ENCODE measurements around the gene HCST.

Gene HCST

DNA sequence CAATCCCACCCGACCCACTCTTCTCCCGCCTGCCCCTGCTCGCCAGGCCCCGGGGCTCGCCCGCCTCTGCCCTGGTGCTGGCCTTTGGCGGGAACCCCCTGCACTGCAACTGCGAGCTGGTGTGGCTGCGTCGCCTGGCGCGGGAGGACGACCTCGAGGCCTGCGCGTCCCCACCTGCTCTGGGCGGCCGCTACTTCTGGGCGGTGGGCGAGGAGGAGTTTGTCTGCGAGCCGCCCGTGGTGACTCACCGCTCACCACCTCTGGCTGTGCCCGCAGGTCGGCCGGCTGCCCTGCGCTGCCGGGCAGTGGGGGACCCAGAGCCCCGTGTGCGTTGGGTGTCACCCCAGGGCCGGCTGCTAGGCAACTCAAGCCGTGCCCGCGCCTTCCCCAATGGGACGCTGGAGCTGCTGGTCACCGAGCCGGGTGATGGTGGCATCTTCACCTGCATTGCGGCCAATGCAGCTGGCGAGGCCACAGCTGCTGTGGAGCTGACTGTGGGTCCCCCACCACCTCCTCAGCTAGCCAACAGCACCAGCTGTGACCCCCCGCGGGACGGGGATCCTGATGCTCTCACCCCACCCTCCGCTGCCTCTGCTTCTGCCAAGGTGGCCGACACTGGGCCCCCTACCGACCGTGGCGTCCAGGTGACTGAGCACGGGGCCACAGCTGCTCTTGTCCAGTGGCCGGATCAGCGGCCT is 37.9 kb downstream of the HCST start:
- H3K27me3 ChIP-seq (ENCODE audit: low read depth, low read length) = no peaks in the 10 kb centered on the region
- no peaks in the 10 kb centered on the region for H3K9me3 ChIP-seq (ENCODE audit: control insufficient read depth in 1 of 2, low read length in 2 of 2)
- H3K27ac ChIP-seq (ENCODE audit: low read length) = no peak overlapping the region
- no peak overlapping the region for H3K4me3 ChIP-seq (ENCODE audit: low read depth in 1 of 2, low read length in 2 of 2)
- peaks cover 12 to 27% of the 10 kb centered on the region in 2 donors for H3K4me1 ChIP-seq (ENCODE audit: control insufficient read depth in 1 of 2, insufficient read depth in 2 of 2, low read length in 2 of 2)
- peaks cover 4 to 28% of the 10 kb centered on the region in 2 donors for H3K36me3 ChIP-seq (ENCODE audit: control insufficient read depth in 1 of 2, insufficient read depth in 2 of 2, low read length in 2 of 2)

- H3K27me3 ChIP-seq (ENCODE audit: low read depth, low read length) = no peaks in the 10 kb centered on the region
- no peak overlapping the region for H3K4me3 ChIP-seq (ENCODE audit: low read depth in 1 of 2, low read length in 2 of 2)
- H3K9me3 ChIP-seq (ENCODE audit: control insufficient read depth in 1 of 2, low read length in 2 of 2) = no peaks in the 10 kb centered on the region
- peaks cover 8 to 21% of the 10 kb centered on the region in 2 donors for H3K4me1 ChIP-seq (ENCODE audit: control insufficient read depth in 1 of 2, insufficient read depth in 2 of 2, low read length in 2 of 2)
- H3K27ac ChIP-seq (ENCODE audit: low read length) = no peak overlapping the region
- H3K36me3 ChIP-seq (ENCODE audit: control insufficient read depth in 1 of 2, insufficient read depth in 2 of 2, low read length in 2 of 2) = peaks cover 4 to 28% of the 10 kb centered on the region in 2 donors
Observed at GRCh38 chr19:35940839-35941238, 38.5 kb downstream of the HCST start.

- Histone ChIP-seq H3K27me3 (ENCODE audit: low read depth, low read length) (no peaks in the 10 kb centered on the region), H3K9me3 (ENCODE audit: control insufficient read depth in 1 of 2, low read length in 2 of 2) (no peaks in the 10 kb centered on the region), H3K27ac (ENCODE audit: low read length) (no peak overlapping the region), H3K4me3 (ENCODE audit: low read depth in 1 of 2, low read length in 2 of 2) (no peak overlapping the region), H3K36me3 (ENCODE audit: control insufficient read depth in 1 of 2, insufficient read depth in 2 of 2, low read length in 2 of 2) (peaks cover 4 to 28% of the 10 kb centered on the region in 2 donors), H3K4me1 (ENCODE audit: control insufficient read depth in 1 of 2, insufficient read depth in 2 of 2, low read length in 2 of 2) (peaks cover 1 to 13% of the 10 kb centered on the region in 2 donors)
Observed at GRCh38 chr19:35942235-35942634, 39.9 kb downstream of the HCST start.

DNA sequence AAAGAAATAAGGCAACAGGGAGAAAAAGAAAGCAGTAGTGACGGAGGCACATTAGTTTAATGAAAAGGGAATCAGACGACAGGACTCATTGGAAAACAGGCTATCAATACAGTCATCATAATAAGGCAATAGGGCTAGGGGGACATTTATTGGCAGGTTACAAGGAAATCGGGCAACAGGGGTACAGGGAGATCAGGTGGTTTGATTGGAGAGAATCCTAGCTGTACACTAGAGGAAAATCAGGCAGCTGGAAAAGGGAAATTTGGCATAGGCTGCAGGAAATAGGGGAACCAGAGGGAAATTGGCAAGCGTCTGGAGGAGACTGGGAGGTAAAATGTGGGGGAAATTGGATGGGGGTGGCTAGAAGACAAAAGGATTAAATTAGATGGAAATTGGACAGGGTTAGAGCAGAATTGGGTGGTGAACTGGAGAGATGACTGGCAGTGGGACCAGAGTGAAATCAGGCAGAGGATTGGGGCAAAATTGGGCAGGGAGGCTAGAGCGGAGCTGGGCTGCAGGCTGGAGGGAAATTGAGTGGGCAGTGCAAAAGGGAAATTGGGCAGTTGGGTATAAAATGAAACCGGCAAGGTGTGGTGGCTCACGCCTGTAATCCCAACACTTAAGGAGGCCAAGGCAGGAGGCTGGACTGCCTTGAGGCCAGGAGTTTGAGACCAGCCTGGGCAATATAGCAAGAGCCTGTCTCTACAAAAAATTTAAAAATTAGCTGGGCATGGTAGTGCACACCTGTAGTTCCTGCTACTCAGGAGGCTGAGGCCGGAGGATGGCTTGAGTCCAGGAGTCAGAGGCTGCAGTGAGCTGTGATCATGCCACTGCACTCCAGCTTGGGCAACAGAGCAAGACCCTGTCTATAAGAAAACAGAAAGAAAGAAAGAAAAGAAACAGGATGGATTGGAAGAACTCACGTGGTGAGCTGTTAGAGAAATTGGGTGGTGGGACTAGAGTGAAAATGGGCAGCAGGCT is 41.3 kb downstream of the HCST start:
- no peaks in the 10 kb centered on the region for H3K4me1 ChIP-seq (ENCODE audit: control insufficient read depth in 1 of 2, insufficient read depth in 2 of 2, low read length in 2 of 2)
- H3K27me3 ChIP-seq (ENCODE audit: low read depth, low read length) = no peaks in the 10 kb centered on the region
- no peak overlapping the region for H3K4me3 ChIP-seq (ENCODE audit: low read depth in 1 of 2, low read length in 2 of 2)
- H3K27ac ChIP-seq (ENCODE audit: low read length) = no peak overlapping the region
- no peaks in the 10 kb centered on the region for H3K9me3 ChIP-seq (ENCODE audit: control insufficient read depth in 1 of 2, low read length in 2 of 2)
- peaks cover 4 to 28% of the 10 kb centered on the region in 2 donors for H3K36me3 ChIP-seq (ENCODE audit: control insufficient read depth in 1 of 2, insufficient read depth in 2 of 2, low read length in 2 of 2)

GRCh38 chr19:35944556-35944955 is 42.2 kb downstream of the HCST start:
- Histone ChIP-seq H3K27ac (ENCODE audit: low read length) (no peak overlapping the region), H3K9me3 (ENCODE audit: control insufficient read depth in 1 of 2, low read length in 2 of 2) (no peaks in the 10 kb centered on the region), H3K4me1 (ENCODE audit: control insufficient read depth in 1 of 2, insufficient read depth in 2 of 2, low read length in 2 of 2) (no peaks in the 10 kb centered on the region), H3K4me3 (ENCODE audit: low read depth in 1 of 2, low read length in 2 of 2) (no peak overlapping the region), H3K27me3 (ENCODE audit: low read depth, low read length) (no peaks in the 10 kb centered on the region), H3K36me3 (ENCODE audit: control insufficient read depth in 1 of 2, insufficient read depth in 2 of 2, low read length in 2 of 2) (peaks cover 4 to 23% of the 10 kb centered on the region in 2 donors)

DNA sequence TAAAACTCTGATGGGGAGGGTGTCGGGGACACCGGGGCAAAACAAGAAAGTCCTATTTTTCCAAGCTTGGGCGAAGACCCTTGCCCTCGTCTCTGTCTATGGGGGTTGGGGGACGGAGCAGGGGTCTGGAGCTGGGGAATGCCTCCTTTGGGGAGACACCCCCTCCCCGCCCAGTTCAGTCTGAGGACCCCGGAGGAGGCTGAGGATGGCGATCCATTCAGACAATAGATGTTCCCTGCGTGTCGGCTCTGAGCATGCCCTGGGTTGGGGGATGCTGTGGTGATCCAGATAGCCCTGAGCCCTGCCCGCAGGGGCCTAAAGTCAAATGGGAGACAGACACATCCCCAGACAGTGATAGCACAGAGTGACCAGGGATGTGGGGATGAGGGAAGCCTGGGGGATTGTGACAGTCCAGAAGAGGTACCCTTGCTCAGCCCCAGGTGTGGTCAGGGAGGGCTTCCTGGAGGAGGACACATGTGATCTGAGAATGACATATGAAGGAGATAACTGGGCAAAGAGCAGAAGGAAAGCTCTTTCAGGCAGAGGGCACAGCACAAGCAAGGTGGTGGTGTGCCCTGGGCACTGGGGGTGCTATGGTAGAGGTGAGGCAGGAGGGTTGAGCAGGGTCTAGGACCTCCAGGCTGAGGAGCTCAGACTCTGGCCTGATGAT is 42.9 kb downstream of the HCST start:
- H3K4me1 ChIP-seq (ENCODE audit: control insufficient read depth in 1 of 2, insufficient read depth in 2 of 2, low read length in 2 of 2) = no peaks in the 10 kb centered on the region
- peaks cover 4 to 16% of the 10 kb centered on the region in 2 donors for H3K36me3 ChIP-seq (ENCODE audit: control insufficient read depth in 1 of 2, insufficient read depth in 2 of 2, low read length in 2 of 2)
- no peaks in the 10 kb centered on the region for H3K9me3 ChIP-seq (ENCODE audit: control insufficient read depth in 1 of 2, low read length in 2 of 2)
- no peak overlapping the region for H3K27ac ChIP-seq (ENCODE audit: low read length)
- no peak overlapping the region for H3K4me3 ChIP-seq (ENCODE audit: low read depth in 1 of 2, low read length in 2 of 2)
- H3K27me3 ChIP-seq (ENCODE audit: low read depth, low read length) = no peaks in the 10 kb centered on the region

DNA sequence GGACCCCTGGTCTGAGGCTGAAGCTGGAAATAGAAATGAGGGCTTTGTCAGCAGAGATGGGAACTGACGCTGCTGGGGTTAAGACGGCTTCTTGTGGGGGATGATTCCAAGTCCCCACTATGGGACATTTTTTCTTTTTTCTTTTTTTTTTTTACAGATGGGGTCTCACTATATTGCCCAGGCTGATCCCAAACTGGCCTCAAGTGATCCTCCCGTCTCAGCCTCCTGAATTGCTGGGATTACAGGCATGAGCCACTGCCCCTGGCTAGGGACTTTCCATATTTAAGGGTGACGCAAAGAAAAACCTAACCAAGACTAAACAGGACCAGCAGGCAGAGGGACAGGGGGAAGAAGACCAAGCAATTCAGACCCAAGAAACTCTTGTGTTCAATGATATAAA is 43.9 kb downstream of the HCST start:
- Histone ChIP-seq H3K4me3 (ENCODE audit: low read depth in 1 of 2, low read length in 2 of 2) (no peak overlapping the region), H3K27ac (ENCODE audit: low read length) (no peak overlapping the region), H3K36me3 (ENCODE audit: control insufficient read depth in 1 of 2, insufficient read depth in 2 of 2, low read length in 2 of 2) (peaks cover 4 to 8% of the 10 kb centered on the region in 2 donors), H3K9me3 (ENCODE audit: control insufficient read depth in 1 of 2, low read length in 2 of 2) (no peaks in the 10 kb centered on the region), H3K27me3 (ENCODE audit: low read depth, low read length) (no peaks in the 10 kb centered on the region), H3K4me1 (ENCODE audit: control insufficient read depth in 1 of 2, insufficient read depth in 2 of 2, low read length in 2 of 2) (no peaks in the 10 kb centered on the region)

- Histone ChIP-seq H3K9me3 (ENCODE audit: control insufficient read depth in 1 of 2, low read length in 2 of 2) (no peaks in the 10 kb centered on the region), H3K36me3 (ENCODE audit: control insufficient read depth in 1 of 2, insufficient read depth in 2 of 2, low read length in 2 of 2) (no peaks in the 10 kb centered on the region), H3K4me3 (ENCODE audit: low read depth in 1 of 2, low read length in 2 of 2) (no peak overlapping the region), H3K27me3 (ENCODE audit: low read depth, low read length) (no peaks in the 10 kb centered on the region), H3K4me1 (ENCODE audit: control insufficient read depth in 1 of 2, insufficient read depth in 2 of 2, low read length in 2 of 2) (no peaks in the 10 kb centered on the region), H3K27ac (ENCODE audit: low read length) (no peak overlapping the region)
Observed at GRCh38 chr19:35949131-35949530, 46.8 kb downstream of the HCST start.

Data from muscle layer of duodenum (tissue), 2 donors.